HCT116 (cell line): ENCODE data around the gene SNAP91.

Experiments used
- CEBPB ChIP-seq: IDR thresholded peaks from 2 replicates; pipeline ENCODE4 v1.6.1; 2012; ENCODE audit warnings: low read depth
- CTCF ChIP-seq, 3 experiments: fragments of 200-600 bp in 1 of 3; sonication (generic) in 1 of 3; IDR thresholded peaks in 2 of 3; conservative IDR thresholded peaks in 1 of 3; 2 replicates each; pipeline ENCODE4 v1.5.1; 2012 to 2017; ENCODE audit warnings: low read depth in 2 of 3, low read length in 2 of 3, antibody characterized with exemption in 1 of 3, borderline replicate concordance in 1 of 3, control low read depth in 1 of 3, mild to moderate bottlenecking in 1 of 3, mixed read lengths in 1 of 3, mixed run types in 1 of 3, moderate library complexity in 1 of 3; ENCODE audit not compliant: insufficient read depth in 1 of 3
- EGR1 ChIP-seq: IDR thresholded peaks from 2 replicates; pipeline ENCODE4 v1.6.1; 2012; ENCODE audit warnings: low read depth
- EZH2 ChIP-seq: fragments of 200-600 bp; sonication (generic); IDR thresholded peaks from 2 replicates; pipeline ENCODE4 v1.6.1; 2017; ENCODE audit warnings: antibody characterized with exemption, mixed run types
- FOSL1 ChIP-seq: IDR thresholded peaks from 2 replicates; pipeline ENCODE4 v1.6.1; 2012; ENCODE audit warnings: low read depth
- POLR2A ChIP-seq: IDR thresholded peaks from 2 replicates; pipeline ENCODE4 v1.7.0; 2011; ENCODE audit warnings: borderline replicate concordance; ENCODE audit not compliant: insufficient read depth, insufficient read length; ENCODE audit errors: extremely low read depth
- POLR2AphosphoS5 ChIP-seq: IDR thresholded peaks from 2 replicates; pipeline ENCODE4 v1.6.1; 2011; ENCODE audit warnings: mild to moderate bottlenecking, low read depth, low read length, moderate library complexity
- SP1 ChIP-seq: IDR thresholded peaks from 2 replicates; pipeline ENCODE4 v1.6.1; 2012; ENCODE audit warnings: low read depth
- SRF ChIP-seq: IDR thresholded peaks from 2 replicates; pipeline ENCODE4 v1.6.1; 2012; ENCODE audit warnings: low read depth
- ZFX ChIP-seq: fragments of 450-650 bp; IDR thresholded peaks from 2 replicates; pipeline ENCODE4 v1.6.1; 2017
- TF ChIP-seq, protein P1 (sequence below): IDR thresholded peaks from 2 replicates; pipeline ENCODE4 v1.6.1; 2012; ENCODE audit warnings: low read depth
- TF ChIP-seq, protein P2 (sequence below): IDR thresholded peaks from 2 replicates; pipeline ENCODE4 v1.6.1; 2012

DNA sequence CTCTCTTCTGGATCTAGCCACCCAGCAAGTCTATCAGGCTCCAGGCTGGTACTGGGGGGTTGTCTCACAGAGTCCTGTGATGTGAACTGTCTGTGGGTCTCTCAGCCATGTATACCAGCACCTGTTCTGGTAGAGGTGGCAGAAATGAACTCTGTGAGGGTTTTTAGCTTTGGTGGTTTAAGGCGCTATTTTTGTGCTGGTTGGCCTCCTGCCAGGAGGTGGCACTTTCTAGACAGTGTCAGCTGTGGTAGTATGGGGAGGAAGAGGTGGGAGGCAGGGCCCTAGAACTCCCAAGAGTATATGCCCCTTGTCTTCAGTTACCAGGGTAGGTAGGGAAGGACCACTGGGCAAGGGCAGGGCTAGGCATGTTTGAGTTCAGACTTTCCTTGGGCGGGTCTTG lies 75.8 kb downstream of the SNAP91 start:
- TF ChIP-seq, protein P1, sequence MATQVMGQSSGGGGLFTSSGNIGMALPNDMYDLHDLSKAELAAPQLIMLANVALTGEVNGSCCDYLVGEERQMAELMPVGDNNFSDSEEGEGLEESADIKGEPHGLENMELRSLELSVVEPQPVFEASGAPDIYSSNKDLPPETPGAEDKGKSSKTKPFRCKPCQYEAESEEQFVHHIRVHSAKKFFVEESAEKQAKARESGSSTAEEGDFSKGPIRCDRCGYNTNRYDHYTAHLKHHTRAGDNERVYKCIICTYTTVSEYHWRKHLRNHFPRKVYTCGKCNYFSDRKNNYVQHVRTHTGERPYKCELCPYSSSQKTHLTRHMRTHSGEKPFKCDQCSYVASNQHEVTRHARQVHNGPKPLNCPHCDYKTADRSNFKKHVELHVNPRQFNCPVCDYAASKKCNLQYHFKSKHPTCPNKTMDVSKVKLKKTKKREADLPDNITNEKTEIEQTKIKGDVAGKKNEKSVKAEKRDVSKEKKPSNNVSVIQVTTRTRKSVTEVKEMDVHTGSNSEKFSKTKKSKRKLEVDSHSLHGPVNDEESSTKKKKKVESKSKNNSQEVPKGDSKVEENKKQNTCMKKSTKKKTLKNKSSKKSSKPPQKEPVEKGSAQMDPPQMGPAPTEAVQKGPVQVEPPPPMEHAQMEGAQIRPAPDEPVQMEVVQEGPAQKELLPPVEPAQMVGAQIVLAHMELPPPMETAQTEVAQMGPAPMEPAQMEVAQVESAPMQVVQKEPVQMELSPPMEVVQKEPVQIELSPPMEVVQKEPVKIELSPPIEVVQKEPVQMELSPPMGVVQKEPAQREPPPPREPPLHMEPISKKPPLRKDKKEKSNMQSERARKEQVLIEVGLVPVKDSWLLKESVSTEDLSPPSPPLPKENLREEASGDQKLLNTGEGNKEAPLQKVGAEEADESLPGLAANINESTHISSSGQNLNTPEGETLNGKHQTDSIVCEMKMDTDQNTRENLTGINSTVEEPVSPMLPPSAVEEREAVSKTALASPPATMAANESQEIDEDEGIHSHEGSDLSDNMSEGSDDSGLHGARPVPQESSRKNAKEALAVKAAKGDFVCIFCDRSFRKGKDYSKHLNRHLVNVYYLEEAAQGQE = no peak
- TF ChIP-seq EZH2 (no peak), FOSL1 (no peak), CTCF (IDR thresholded peaks at IDR 0.05 in 2 of 3, conservative IDR thresholded peaks at IDR 0.05 in 1 of 3; ENCODE audit: borderline replicate concordance in 1 of 3, insufficient read depth in 1 of 3, low read depth in 2 of 3, low read length in 2 of 3) (no peak), SP1 (no peak), POLR2AphosphoS5 (no peak), POLR2A (no peak), EGR1 (no peak), ZFX (no peak), CEBPB (no peak), SRF (no peak)
- TF ChIP-seq, protein P2, sequence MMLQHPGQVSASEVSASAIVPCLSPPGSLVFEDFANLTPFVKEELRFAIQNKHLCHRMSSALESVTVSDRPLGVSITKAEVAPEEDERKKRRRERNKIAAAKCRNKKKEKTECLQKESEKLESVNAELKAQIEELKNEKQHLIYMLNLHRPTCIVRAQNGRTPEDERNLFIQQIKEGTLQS = no peak
